GM21576 (cell line): Measurements from ENCODE around the gene KIAA0319L.
"Not testable (repeated sequence)": the region's sequence is repeated elsewhere in the genome, so short reads cannot be mapped to it uniquely, and the experiment has no call there.

Experiments used
- ATAC-seq: cut with Tn5 transposase; IDR thresholded peaks from one replicate; pipeline ENCODE4 v1.9.1; 2021; ENCODE audit warnings: mild to moderate bottlenecking, moderate library complexity; ENCODE audit not compliant: unreplicated experiment

The KIAA0319L gene

GRCh38 chr1:35557118-35557610 is at the start of gene KIAA0319L:
KIAA0319L (minus strand) TSS chr1:35557403; CDS start chr1:35554491, 2,912 bp downstream.
- peak; percentile 61 for ATAC-seq

GRCh38 chr1:35605867-35606182 is 48.6 kb upstream of the KIAA0319L start:
- no peak for ATAC-seq

- no peak for ATAC-seq
These were observed 48.1 kb upstream of the KIAA0319L start for GRCh38 chr1:35605071-35605866.

- ATAC-seq: no peak
These were observed 46.7 kb upstream of the KIAA0319L start for GRCh38 chr1:35603941-35604340.

- no peak for ATAC-seq
These were observed 46.3 kb upstream of the KIAA0319L start for GRCh38 chr1:35603468-35603867.

GRCh38 chr1:35600593-35600992 is 43.4 kb upstream of the KIAA0319L start:
- no peak for ATAC-seq

GRCh38 chr1:35599411-35599810 is 42.2 kb upstream of the KIAA0319L start:
- ATAC-seq: no peak

- no peak for ATAC-seq
These were observed 41.7 kb upstream of the KIAA0319L start for GRCh38 chr1:35598895-35599294.

- no peak for ATAC-seq
These were observed 40.7 kb upstream of the KIAA0319L start for GRCh38 chr1:35597870-35598269.

- ATAC-seq: no peak
These were observed 38.5 kb upstream of the KIAA0319L start for GRCh38 chr1:35595684-35596083.

- ATAC-seq: no peak
These were observed 37.0 kb upstream of the KIAA0319L start for GRCh38 chr1:35594005-35594760.

- no peak for ATAC-seq
These were observed 36.0 kb upstream of the KIAA0319L start for GRCh38 chr1:35592991-35593769.

GRCh38 chr1:35591211-35591610 is 34.0 kb upstream of the KIAA0319L start:
- ATAC-seq: no peak

- ATAC-seq: no peak
These were observed 33.4 kb upstream of the KIAA0319L start for GRCh38 chr1:35590476-35591040.

GRCh38 chr1:35589516-35590427 is 32.6 kb upstream of the KIAA0319L start:
- no peak for ATAC-seq

- no peak for ATAC-seq
These were observed 31.2 kb upstream of the KIAA0319L start for GRCh38 chr1:35588197-35588910.

GRCh38 chr1:35587736-35588135 is 30.5 kb upstream of the KIAA0319L start:
- ATAC-seq: no peak

- no peak for ATAC-seq
These were observed 29.6 kb upstream of the KIAA0319L start for GRCh38 chr1:35586808-35587207.

- not testable (repeated sequence) for ATAC-seq
These were observed 28.6 kb upstream of the KIAA0319L start for GRCh38 chr1:35585805-35586204.
